ENCODE data around the gene SUGP1.

Gene SUGP1

GRCh38 chr19:19338082-19338481 lies 17.8 kb upstream of the SUGP1 start:
- no peak for DNase-seq

- no peak for DNase-seq
Observed at GRCh38 chr19:19337120-19337519, 16.8 kb upstream of the SUGP1 start.

- no peak for DNase-seq
Observed at GRCh38 chr19:19336597-19336996, 16.3 kb upstream of the SUGP1 start.

- no peak for DNase-seq
Observed at GRCh38 chr19:19335408-19336158, 15.3 kb upstream of the SUGP1 start.

DNA sequence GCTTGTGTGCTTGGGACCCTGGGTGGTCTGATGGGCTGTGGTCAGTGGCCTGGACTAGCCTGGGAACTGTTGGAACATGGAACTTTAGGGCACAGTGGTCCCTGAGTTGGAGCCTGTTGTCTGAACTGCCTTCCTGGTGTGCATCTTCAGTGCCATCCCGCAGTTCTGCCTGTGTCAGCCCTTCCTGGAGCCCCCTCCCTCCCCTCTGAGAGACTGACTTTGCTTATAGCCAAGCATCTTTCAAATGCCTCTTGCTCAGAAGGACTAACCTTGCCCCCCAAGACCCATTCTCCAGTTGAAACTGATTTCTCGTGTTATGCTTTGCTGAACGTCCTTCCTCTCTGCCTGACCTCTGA lies 14.7 kb upstream of the SUGP1 start:
- DNase-seq, result no peak

GRCh38 chr19:19334063-19334988 lies 14.0 kb upstream of the SUGP1 start:
- DNase-seq, result no peak

DNA sequence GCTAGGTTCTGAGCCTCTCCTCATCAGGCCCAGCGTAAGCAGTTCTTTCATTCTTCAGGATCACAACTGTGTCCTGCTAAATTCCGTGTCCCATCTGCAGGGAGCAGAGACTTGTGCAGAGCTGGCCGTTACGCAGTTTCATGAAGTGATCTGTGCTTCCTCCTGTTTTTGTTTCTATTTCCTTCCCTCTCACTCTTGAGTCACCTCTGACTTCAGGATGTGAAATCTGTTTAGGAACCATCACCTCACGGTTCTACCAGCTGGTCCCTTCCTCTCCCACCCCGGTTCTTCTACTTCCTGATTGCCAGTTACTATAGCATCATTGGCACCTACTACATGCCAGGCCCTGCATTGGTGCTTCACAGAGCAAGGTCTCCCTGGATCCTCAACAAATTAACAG lies 8.8 kb upstream of the SUGP1 start:
- no peak for DNase-seq

GRCh38 chr19:19327672-19328071 lies 7.4 kb upstream of the SUGP1 start:
- DNase-seq, result no peak

GRCh38 chr19:19324059-19324770 lies 3.9 kb upstream of the SUGP1 start:
- no peak for DNase-seq

DNA sequence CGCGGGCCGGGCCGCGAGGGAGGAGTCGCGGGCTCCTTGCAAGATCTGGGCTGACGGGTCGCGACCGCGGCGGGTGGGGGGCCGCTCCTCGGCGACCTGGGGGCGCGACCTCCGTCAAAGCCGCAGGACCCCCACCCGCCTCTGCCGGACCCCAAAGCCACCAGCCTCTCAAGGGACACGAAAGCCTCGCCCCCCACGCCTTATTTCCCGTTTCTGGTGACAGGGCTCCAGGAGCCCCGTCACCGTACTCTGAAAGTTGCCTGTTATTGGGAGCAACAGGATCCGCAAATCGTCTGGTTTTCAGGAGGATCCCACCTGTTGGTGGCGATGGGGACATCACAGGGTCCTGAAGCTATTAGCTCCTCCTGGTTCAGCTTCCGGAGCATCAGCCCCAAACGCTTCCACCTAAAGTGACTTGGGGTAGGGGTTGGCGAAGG lies 850 bp upstream of the SUGP1 start:
- DNase-seq, result no peak

DNA sequence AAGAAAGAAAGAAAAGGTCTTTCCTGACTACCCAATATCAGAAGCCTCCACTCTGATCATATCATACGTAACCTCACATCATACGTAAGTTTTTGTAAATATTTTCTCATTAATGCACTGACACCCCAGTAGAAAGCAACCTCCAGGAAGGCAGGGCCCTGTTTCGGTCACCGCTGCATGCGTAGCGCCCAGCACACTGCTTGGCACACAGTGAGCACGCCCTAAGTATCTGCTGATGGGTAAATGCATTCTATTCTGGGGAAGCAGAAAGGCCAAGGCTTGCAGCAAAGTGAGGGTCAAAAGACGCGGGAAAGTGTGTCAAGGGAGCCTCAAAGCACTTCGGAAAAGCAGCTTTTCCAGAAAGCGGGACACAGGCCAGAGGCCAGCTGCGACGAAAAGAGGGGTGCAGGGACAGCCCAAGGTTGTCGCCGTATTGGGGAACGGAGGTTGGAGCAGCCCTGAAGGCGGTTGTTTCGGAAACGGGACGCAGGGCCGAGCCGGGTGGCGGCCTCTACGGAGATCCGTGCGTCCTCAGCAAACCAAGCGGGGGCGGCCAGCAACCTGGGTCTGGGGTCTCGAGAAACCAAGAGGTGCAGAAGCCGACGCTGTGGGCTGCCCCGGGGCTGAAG lies 463 bp downstream of the SUGP1 start:
- no peak for DNase-seq

- DNase-seq, result no peak
Observed at GRCh38 chr19:19316082-19316481, 4.2 kb downstream of the SUGP1 start.

- DNase-seq, result no peak
Observed at GRCh38 chr19:19315444-19315843, 4.9 kb downstream of the SUGP1 start.

GRCh38 chr19:19308373-19308772 lies 11.9 kb downstream of the SUGP1 start:
- DNase-seq, result no peak

- DNase-seq, result no peak
Observed at GRCh38 chr19:19306191-19306590, 14.1 kb downstream of the SUGP1 start.

DNA sequence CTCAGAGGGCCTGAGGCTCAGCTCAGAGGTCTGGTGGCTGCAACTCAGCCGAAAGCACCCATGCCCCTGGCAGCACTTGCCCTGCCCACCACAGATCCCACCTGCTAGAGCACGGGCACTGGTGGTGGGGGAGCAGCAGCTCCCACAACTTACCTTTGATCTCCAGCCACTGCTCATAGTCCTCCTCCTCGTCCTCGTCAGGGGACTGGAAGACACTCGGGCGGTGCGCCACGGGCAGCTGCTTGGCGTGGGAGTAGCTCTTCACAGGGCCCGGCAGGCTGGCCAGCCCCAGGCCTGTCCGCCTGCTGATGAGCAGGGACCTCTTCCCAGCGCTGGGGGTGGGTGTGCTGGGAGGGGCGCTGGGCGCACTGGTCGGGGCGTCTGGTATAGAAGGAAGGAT lies 14.6 kb downstream of the SUGP1 start:
- no peak for DNase-seq

DNA sequence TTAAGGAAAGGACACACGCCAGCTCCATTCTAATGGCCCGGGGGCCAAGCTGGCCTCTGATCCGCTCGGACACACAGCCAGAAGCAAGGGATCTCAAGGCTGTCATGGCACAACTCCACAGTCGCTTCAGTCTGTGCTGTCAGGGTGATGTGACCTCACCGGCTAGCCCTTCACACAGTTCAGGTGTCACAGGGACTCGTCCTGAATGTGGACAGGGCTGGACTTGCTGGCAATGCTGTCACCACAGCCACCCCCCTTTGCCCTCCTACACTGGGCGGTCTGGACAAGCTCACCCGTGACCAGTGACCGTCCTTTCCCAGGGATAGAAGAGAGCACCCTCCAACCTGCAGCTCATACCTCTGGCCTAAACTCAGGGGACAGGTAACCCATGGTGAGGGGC lies 15.2 kb downstream of the SUGP1 start:
- DNase-seq, result no peak

GRCh38 chr19:19304186-19304965 lies 15.9 kb downstream of the SUGP1 start:
- no peak for DNase-seq

GRCh38 chr19:19303411-19303810 lies 16.9 kb downstream of the SUGP1 start:
- no peak for DNase-seq

DNA sequence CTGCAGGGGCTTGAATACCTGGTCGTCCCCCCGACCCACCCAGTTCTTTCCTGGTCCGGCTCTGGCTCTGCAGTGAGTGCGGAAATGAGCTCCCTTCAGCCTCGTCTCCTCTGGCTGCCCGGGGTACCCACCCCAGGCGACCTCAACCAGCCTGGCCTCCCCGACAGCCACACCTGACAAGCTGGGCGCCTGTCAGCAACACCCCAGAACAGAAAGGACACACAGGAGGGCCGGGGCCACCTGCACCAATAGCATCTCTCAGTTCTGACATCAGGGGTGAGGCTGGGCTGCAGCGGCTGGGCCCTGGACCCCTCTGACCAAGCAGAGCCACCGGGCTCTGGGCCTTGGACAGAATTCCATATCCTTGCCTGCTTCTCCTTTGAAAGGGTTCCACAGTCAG lies 19.7 kb downstream of the SUGP1 start:
- no peak for DNase-seq

GRCh38 chr19:19297759-19298158 lies 22.6 kb downstream of the SUGP1 start:
- DNase-seq, result no peak

Measured in NCI-H1694 (cell line).